Measurements from ENCODE around the gene SNX19. TPM values are rescaled to one million over a fixed set of nuclear protein-coding genes. Genes with fewer than 3 reads are reported as not detected.

Gene SNX19, protein sequence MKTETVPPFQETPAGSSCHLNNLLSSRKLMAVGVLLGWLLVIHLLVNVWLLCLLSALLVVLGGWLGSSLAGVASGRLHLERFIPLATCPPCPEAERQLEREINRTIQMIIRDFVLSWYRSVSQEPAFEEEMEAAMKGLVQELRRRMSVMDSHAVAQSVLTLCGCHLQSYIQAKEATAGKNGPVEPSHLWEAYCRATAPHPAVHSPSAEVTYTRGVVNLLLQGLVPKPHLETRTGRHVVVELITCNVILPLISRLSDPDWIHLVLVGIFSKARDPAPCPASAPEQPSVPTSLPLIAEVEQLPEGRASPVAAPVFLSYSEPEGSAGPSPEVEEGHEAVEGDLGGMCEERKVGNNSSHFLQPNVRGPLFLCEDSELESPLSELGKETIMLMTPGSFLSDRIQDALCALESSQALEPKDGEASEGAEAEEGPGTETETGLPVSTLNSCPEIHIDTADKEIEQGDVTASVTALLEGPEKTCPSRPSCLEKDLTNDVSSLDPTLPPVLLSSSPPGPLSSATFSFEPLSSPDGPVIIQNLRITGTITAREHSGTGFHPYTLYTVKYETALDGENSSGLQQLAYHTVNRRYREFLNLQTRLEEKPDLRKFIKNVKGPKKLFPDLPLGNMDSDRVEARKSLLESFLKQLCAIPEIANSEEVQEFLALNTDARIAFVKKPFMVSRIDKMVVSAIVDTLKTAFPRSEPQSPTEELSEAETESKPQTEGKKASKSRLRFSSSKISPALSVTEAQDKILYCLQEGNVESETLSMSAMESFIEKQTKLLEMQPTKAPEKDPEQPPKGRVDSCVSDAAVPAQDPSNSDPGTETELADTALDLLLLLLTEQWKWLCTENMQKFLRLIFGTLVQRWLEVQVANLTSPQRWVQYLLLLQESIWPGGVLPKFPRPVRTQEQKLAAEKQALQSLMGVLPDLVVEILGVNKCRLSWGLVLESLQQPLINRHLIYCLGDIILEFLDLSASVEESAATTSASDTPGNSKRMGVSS
- 60.3 TPM for polyA plus RNA-seq (2012; ENCODE audit: insufficient read depth, insufficient read length, low read depth)

- no peaks in the 10 kb centered on the region; the same call in 1 of the 2 replicates for H3K27me3 ChIP-seq
- H3K36me3 ChIP-seq, result peaks cover 6% of the 10 kb centered on the region
- TF ChIP-seq, protein P1, sequence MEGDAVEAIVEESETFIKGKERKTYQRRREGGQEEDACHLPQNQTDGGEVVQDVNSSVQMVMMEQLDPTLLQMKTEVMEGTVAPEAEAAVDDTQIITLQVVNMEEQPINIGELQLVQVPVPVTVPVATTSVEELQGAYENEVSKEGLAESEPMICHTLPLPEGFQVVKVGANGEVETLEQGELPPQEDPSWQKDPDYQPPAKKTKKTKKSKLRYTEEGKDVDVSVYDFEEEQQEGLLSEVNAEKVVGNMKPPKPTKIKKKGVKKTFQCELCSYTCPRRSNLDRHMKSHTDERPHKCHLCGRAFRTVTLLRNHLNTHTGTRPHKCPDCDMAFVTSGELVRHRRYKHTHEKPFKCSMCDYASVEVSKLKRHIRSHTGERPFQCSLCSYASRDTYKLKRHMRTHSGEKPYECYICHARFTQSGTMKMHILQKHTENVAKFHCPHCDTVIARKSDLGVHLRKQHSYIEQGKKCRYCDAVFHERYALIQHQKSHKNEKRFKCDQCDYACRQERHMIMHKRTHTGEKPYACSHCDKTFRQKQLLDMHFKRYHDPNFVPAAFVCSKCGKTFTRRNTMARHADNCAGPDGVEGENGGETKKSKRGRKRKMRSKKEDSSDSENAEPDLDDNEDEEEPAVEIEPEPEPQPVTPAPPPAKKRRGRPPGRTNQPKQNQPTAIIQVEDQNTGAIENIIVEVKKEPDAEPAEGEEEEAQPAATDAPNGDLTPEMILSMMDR (IDR thresholded peaks at IDR 0.05; ENCODE audit: low read depth, low read length), result peak; percentile 77
- H3K4me3 ChIP-seq (ENCODE audit: low read depth, low read length), result peak within 1 kb of the TSS; percentile 95
- no peaks in the 10 kb centered on the region for H3K4me1 ChIP-seq
- DNase-seq, result peak; percentile 91
- H3K9me3 ChIP-seq, result no peaks in the 10 kb centered on the region
These were observed at the start of gene SNX19 for GRCh38 chr11:130916238-130916855. Gene SNX19, minus strand, starts transcription at chr11:130916479. Its CDS starts 540 bp downstream, at chr11:130915939.

DNA sequence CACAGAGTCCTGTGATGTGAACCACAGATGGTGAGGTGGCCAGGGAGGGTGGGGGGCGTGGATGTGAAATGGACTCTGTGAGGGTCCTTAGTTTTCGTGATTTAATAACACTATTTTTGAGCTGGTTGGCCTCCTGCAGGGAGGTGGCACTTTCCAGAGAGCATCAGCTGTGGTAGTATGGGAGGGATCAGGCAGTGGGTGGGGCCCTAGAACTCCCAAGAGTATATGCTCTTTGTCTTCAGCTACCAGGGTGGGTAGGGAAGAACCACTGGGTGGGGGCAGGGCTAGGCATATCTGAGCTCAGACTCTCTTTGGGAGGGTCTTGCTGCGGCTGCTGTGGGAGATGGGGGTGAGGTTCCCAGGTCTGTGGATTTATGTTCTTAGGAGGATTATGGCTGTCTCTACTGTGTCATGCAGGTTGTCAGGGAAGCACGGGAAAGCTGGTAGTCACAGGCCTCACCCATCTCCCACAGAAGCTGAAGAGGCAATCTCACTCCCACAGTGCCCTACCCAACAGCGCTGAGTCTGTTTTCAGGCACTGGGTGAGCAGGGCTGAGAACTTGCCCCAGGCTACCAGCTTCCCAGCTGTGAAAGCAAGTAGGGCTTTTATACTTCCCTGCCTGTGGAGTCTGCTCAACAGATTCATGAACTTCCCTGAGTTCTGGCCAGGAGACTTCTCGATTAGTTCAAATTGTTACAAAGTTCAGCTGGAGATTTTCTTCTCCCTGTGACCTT is 47.9 kb upstream of the SNX19 start:
- H3K9me3 ChIP-seq, result no peaks in the 10 kb centered on the region
- TF ChIP-seq, protein P1 (IDR thresholded peaks at IDR 0.05; ENCODE audit: low read depth, low read length), result no peak
- H3K4me1 ChIP-seq, result no peaks in the 10 kb centered on the region
- no peaks in the 10 kb centered on the region for H3K27me3 ChIP-seq
- no peaks in the 10 kb centered on the region for H3K36me3 ChIP-seq
- DNase-seq, result no peak
- no peak overlapping the region for H3K4me3 ChIP-seq (ENCODE audit: low read depth, low read length)

- TF ChIP-seq, protein P1 (IDR thresholded peaks at IDR 0.05; ENCODE audit: low read depth, low read length), result no peak
- H3K36me3 ChIP-seq, result no peaks in the 10 kb centered on the region
- no peaks in the 10 kb centered on the region for H3K9me3 ChIP-seq
- H3K4me1 ChIP-seq, result no peaks in the 10 kb centered on the region
- no peak for DNase-seq
- H3K4me3 ChIP-seq (ENCODE audit: low read depth, low read length), result no peak overlapping the region
- no peaks in the 10 kb centered on the region for H3K27me3 ChIP-seq
These were observed 31.6 kb upstream of the SNX19 start for GRCh38 chr11:130947889-130948288.

DNA sequence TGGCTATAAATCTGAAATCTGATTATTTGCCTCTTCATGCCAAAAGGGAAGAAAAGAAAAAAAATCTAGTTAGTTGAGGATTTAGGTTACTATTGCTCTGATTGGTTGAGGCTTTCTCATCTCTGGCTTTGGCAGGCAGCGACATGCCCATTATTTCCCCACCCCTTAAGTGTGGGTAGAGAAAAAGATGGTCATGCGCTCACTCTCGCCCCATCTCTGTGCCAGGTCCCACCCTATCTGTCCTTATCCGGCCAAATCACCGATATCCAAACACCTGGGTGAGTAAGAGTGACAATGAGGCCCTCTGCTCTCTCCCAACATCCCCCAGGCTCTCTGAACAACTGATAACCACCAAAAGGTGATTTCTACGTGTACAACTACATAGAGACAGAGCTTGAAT is 31.2 kb upstream of the SNX19 start:
- Histone ChIP-seq H3K4me1 (no peaks in the 10 kb centered on the region), H3K9me3 (no peaks in the 10 kb centered on the region), H3K36me3 (no peaks in the 10 kb centered on the region), H3K4me3 (ENCODE audit: low read depth, low read length) (no peak overlapping the region), H3K27me3 (no peaks in the 10 kb centered on the region)
- no peak for DNase-seq
- TF ChIP-seq, protein P1 (IDR thresholded peaks at IDR 0.05; ENCODE audit: low read depth, low read length), result no peak

DNA sequence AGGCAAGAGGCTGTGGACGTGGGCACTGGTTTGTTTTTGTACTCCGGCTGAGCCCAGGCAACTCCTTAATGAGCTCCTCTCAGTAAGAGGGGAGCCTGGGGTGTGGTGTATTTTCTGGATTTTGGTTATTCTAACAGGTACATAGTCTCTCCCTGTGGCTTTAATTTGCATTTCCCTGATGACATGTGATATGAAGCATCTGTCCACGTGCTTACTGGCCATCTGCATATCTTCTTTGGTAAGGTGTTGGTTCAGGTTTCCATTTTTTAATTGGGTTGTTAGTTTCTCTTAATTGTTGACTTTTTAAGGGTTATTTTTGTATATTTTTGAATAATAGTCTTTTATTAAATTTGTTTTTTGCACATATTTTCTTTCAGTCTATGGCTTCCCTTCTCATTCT is 30.8 kb upstream of the SNX19 start:
- H3K4me1 ChIP-seq, result no peaks in the 10 kb centered on the region
- TF ChIP-seq, protein P1 (IDR thresholded peaks at IDR 0.05; ENCODE audit: low read depth, low read length), result no peak
- H3K27me3 ChIP-seq, result no peaks in the 10 kb centered on the region
- DNase-seq, result no peak
- H3K36me3 ChIP-seq, result no peaks in the 10 kb centered on the region
- no peaks in the 10 kb centered on the region for H3K9me3 ChIP-seq
- no peak overlapping the region for H3K4me3 ChIP-seq (ENCODE audit: low read depth, low read length)
